HG03097 (cell line): Measurements from ENCODE around the gene RAMACL.

Source experiments
- ATAC-seq: cut with Tn5 transposase; IDR thresholded peaks from one replicate; pipeline ENCODE4 v1.9.1; 2021; ENCODE audit not compliant: unreplicated experiment, low FRiP score

RAMACL gene

GRCh38 chr6:166618866-166619761 is 32.6 kb upstream of the RAMACL start:
- no peak for ATAC-seq

GRCh38 chr6:166618251-166618650 is 31.8 kb upstream of the RAMACL start:
- ATAC-seq, result no peak

GRCh38 chr6:166617359-166617758 is 30.9 kb upstream of the RAMACL start:
- no peak for ATAC-seq

GRCh38 chr6:166616261-166617238 is 30.1 kb upstream of the RAMACL start:
- no peak for ATAC-seq

GRCh38 chr6:166615059-166615770 is 28.7 kb upstream of the RAMACL start:
- no peak for ATAC-seq

- ATAC-seq, result no peak
Measured at GRCh38 chr6:166614589-166614988, 28.1 kb upstream of the RAMACL start.

GRCh38 chr6:166614171-166614583 is 27.7 kb upstream of the RAMACL start:
- no peak for ATAC-seq

- no peak for ATAC-seq
Measured at GRCh38 chr6:166613027-166613426, 26.5 kb upstream of the RAMACL start.

- ATAC-seq, result no peak
Measured at GRCh38 chr6:166612471-166612881, 26.0 kb upstream of the RAMACL start.

- no peak for ATAC-seq
Measured at GRCh38 chr6:166611631-166612030, 25.2 kb upstream of the RAMACL start.

GRCh38 chr6:166610069-166610468 is 23.6 kb upstream of the RAMACL start:
- no peak for ATAC-seq

GRCh38 chr6:166608774-166609173 is 22.3 kb upstream of the RAMACL start:
- ATAC-seq, result no peak

GRCh38 chr6:166605752-166606151 is 19.3 kb upstream of the RAMACL start:
- ATAC-seq, result no peak

GRCh38 chr6:166604911-166605310 is 18.4 kb upstream of the RAMACL start:
- no peak for ATAC-seq

GRCh38 chr6:166604328-166604727 is 17.9 kb upstream of the RAMACL start:
- no peak for ATAC-seq

- no peak for ATAC-seq
Measured at GRCh38 chr6:166603043-166603690, 16.7 kb upstream of the RAMACL start.

GRCh38 chr6:166601956-166602355 is 15.5 kb upstream of the RAMACL start:
- no peak for ATAC-seq

GRCh38 chr6:166600931-166601330 is 14.5 kb upstream of the RAMACL start:
- ATAC-seq, result no peak

- no peak for ATAC-seq
Measured at GRCh38 chr6:166599205-166599604, 12.7 kb upstream of the RAMACL start.
